ENCODE measurements around the gene SLC16A8.

Gene SLC16A8

GRCh38 chr22:38033522-38034277 lies 50.3 kb downstream of the SLC16A8 start:
- Histone ChIP-seq H3K27me3 (ENCODE audit: control insufficient read depth, insufficient read depth, low read length) (no peaks in the 10 kb centered on the region), H3K4me3 (ENCODE audit: low read length) (no peak overlapping the region), H3K36me3 (ENCODE audit: control insufficient read depth, insufficient read depth, low read length) (no peaks in the 10 kb centered on the region; the same call in 1 of the 2 replicates), H3K4me1 (ENCODE audit: control insufficient read depth, insufficient read depth, low read length) (peaks cover 6% of the 10 kb centered on the region), H3K9me3 (ENCODE audit: control insufficient read depth, insufficient read depth, low read length) (no peaks in the 10 kb centered on the region), H3K27ac (ENCODE audit: low read length) (no peak overlapping the region)
- no CpG with 5 or more reads among the region's 27 CpGs for WGBS (ENCODE audit: insufficient coverage, insufficient read length)
- DNase-seq (ENCODE audit: low read depth, low spot score): no peak

- Histone ChIP-seq H3K27ac (ENCODE audit: low read length) (no peak overlapping the region), H3K27me3 (ENCODE audit: control insufficient read depth, insufficient read depth, low read length) (no peaks in the 10 kb centered on the region), H3K4me1 (ENCODE audit: control insufficient read depth, insufficient read depth, low read length) (peaks cover 6% of the 10 kb centered on the region), H3K9me3 (ENCODE audit: control insufficient read depth, insufficient read depth, low read length) (no peaks in the 10 kb centered on the region), H3K36me3 (ENCODE audit: control insufficient read depth, insufficient read depth, low read length) (no peaks in the 10 kb centered on the region), H3K4me3 (ENCODE audit: low read length) (no peak overlapping the region)
- DNase-seq (ENCODE audit: low read depth, low spot score): no peak
- no CpG with 5 or more reads among the region's 19 CpGs for WGBS (ENCODE audit: insufficient coverage, insufficient read length)
Observed at GRCh38 chr22:38032681-38033521, 51.1 kb downstream of the SLC16A8 start.

GRCh38 chr22:38031491-38031890 lies 52.5 kb downstream of the SLC16A8 start:
- WGBS (ENCODE audit: insufficient coverage, insufficient read length): no CpG with 5 or more reads among the region's 12 CpGs
- Histone ChIP-seq H3K4me1 (ENCODE audit: control insufficient read depth, insufficient read depth, low read length) (peaks cover 6% of the 10 kb centered on the region), H3K27me3 (ENCODE audit: control insufficient read depth, insufficient read depth, low read length) (no peaks in the 10 kb centered on the region), H3K9me3 (ENCODE audit: control insufficient read depth, insufficient read depth, low read length) (no peaks in the 10 kb centered on the region), H3K27ac (ENCODE audit: low read length) (no peak overlapping the region), H3K4me3 (ENCODE audit: low read length) (no peak overlapping the region), H3K36me3 (ENCODE audit: control insufficient read depth, insufficient read depth, low read length) (no peaks in the 10 kb centered on the region)
- DNase-seq (ENCODE audit: low read depth, low spot score): no peak

DNA sequence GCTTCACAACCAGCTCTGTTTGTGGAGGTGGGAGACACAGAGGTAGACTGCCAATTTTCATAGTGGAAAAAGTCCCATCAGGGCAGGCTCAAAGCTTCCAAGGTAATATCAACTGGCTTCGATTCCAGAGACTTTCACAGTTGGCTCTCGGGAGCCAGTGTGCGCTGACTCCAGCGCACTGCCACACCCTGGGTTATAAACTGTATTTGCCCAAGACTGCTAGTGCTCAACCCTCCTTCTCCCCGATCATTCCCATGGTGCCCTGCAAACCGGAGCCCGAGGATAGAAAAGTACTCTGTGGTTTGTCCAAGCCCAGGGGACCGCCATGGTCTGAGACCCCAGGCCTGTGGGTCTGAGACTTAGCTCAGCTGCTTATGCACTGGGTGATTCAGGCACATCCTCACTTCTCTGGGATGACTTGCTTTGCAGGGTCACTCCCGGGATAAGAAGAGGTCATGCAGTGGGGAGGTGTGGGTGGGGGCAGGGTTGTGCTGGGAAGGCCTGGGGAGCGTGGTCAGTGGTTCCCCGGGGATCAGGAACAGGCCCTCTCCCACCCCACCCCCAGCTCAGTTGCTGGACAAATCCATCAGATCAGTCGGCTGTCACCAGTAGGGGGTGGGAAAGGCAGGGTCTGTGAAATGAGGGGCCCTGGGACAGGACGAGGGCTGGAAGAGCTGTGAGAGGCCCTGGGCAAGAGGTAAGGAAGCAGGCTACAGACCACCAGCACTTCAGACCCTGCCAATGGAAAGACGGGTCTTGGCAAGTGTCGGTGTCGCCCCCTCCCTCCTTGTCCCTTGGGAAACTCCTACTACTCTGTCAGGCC lies 53.5 kb downstream of the SLC16A8 start:
- Histone ChIP-seq H3K27me3 (ENCODE audit: control insufficient read depth, insufficient read depth, low read length) (no peaks in the 10 kb centered on the region), H3K4me3 (ENCODE audit: low read length) (no peak overlapping the region), H3K36me3 (ENCODE audit: control insufficient read depth, insufficient read depth, low read length) (no peaks in the 10 kb centered on the region), H3K27ac (ENCODE audit: low read length) (no peak overlapping the region), H3K9me3 (ENCODE audit: control insufficient read depth, insufficient read depth, low read length) (no peaks in the 10 kb centered on the region), H3K4me1 (ENCODE audit: control insufficient read depth, insufficient read depth, low read length) (peaks cover 6% of the 10 kb centered on the region)
- no CpG with 5 or more reads among the region's 16 CpGs for WGBS (ENCODE audit: insufficient coverage, insufficient read length)
- no peak for DNase-seq (ENCODE audit: low read depth, low spot score)

GRCh38 chr22:38029901-38030300 lies 54.1 kb downstream of the SLC16A8 start:
- Histone ChIP-seq H3K27ac (ENCODE audit: low read length) (no peak overlapping the region), H3K4me3 (ENCODE audit: low read length) (no peak overlapping the region), H3K36me3 (ENCODE audit: control insufficient read depth, insufficient read depth, low read length) (no peaks in the 10 kb centered on the region), H3K27me3 (ENCODE audit: control insufficient read depth, insufficient read depth, low read length) (no peaks in the 10 kb centered on the region), H3K4me1 (ENCODE audit: control insufficient read depth, insufficient read depth, low read length) (peaks cover 5% of the 10 kb centered on the region), H3K9me3 (ENCODE audit: control insufficient read depth, insufficient read depth, low read length) (no peaks in the 10 kb centered on the region)
- no peak for DNase-seq (ENCODE audit: low read depth, low spot score)
- WGBS (ENCODE audit: insufficient coverage, insufficient read length): no CpG with 5 or more reads among the region's 5 CpGs

DNA sequence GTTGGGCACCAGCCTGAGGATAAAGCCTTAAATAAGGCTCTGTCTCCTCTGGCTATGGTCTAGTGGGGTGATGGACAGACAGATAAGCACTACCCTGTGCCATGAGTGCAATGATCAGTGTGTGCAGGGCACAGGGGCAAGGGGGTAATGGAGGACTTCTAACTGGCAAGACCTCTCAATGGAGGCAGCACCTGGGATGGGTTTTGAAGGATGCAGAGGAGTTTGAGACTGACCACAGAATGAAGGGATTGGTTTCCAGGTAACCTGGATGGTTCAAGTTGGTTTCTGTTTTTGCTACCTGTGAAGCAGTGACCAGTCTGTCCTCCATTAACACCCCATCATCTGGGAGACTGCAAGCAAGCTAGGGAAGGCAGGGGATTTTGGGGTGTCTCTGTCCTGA lies 54.6 kb downstream of the SLC16A8 start:
- no peaks in the 10 kb centered on the region for H3K9me3 ChIP-seq (ENCODE audit: control insufficient read depth, insufficient read depth, low read length)
- H3K4me3 ChIP-seq (ENCODE audit: low read length): no peak overlapping the region
- no peak for DNase-seq (ENCODE audit: low read depth, low spot score)
- H3K4me1 ChIP-seq (ENCODE audit: control insufficient read depth, insufficient read depth, low read length): peaks cover 5% of the 10 kb centered on the region
- H3K27me3 ChIP-seq (ENCODE audit: control insufficient read depth, insufficient read depth, low read length): no peaks in the 10 kb centered on the region
- no peaks in the 10 kb centered on the region for H3K36me3 ChIP-seq (ENCODE audit: control insufficient read depth, insufficient read depth, low read length)
- no peak overlapping the region for H3K27ac ChIP-seq (ENCODE audit: low read length)

DNA sequence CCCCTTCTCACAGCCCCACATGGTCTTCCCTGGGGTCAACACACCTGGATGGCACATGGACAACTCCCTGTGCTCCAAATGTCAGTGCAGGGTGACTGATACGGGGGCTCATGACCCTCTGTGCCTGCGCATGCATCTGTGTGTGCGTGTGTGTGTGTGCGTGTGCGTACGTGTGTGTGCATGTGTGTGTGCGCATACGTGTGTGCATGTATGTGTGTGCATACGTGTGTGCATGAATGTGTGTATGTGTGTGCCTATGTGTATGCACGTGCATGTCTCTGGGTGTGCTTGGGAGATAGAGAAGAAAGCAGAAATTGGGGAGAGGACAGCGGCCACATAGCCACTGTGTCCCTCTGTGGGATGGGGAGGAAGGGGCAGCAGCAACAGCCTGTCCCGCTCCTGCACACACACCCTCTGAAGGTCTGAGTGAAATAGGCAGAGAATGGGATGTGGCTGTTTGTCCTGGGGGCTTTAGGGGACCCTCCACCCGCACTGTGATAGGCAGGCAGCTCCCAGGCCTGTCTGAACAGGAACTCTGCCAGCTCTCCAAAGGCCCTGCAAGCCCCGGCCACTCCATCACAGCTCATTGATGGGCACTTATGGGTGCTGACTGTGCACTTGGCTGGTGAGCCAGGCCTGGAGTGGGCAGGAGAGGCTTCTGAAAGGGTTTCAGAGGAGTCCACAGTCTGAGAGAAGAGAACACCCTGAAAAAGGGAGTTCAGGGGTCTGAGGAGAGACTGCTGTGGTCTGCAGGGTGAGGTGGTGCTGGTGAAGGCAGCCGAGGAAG lies 55.4 kb downstream of the SLC16A8 start:
- DNase-seq (ENCODE audit: low read depth, low spot score): no peak
- H3K27ac ChIP-seq (ENCODE audit: low read length): no peak overlapping the region
- no peaks in the 10 kb centered on the region for H3K36me3 ChIP-seq (ENCODE audit: control insufficient read depth, insufficient read depth, low read length)
- WGBS (ENCODE audit: insufficient coverage, insufficient read length): no CpG with 5 or more reads among the region's 15 CpGs
- no peak overlapping the region for H3K4me3 ChIP-seq (ENCODE audit: low read length)
- no peaks in the 10 kb centered on the region for H3K27me3 ChIP-seq (ENCODE audit: control insufficient read depth, insufficient read depth, low read length)
- H3K4me1 ChIP-seq (ENCODE audit: control insufficient read depth, insufficient read depth, low read length): no peaks in the 10 kb centered on the region; the same call in 1 of the 2 replicates
- no peaks in the 10 kb centered on the region for H3K9me3 ChIP-seq (ENCODE audit: control insufficient read depth, insufficient read depth, low read length)

Data from iPS DF 6.9 (cell line).